OCI-LY7 (cell line): Measurements from ENCODE around the gene PRPF8. TPM values are rescaled to one million over a fixed set of nuclear protein-coding genes. Genes with fewer than 3 reads are reported as not detected.

Experiments used
- BruUV-seq: library from RNA; stranded (reverse); fragments of 400-500 nt; replicated peaks from 2 replicates; lab custom pipeline; 2021; lab: Mats Ljungman, UMichigan
- CTCF ChIA-PET: fragments of 300-600 bp; sonication (Branson Sonifier 250); formaldehyde crosslinking; loops from one replicate; lab custom pipeline; 2022; ENCODE audit warnings: antibody characterized with exemption; ENCODE audit not compliant: unreplicated experiment; lab: Charles Lee
- POLR2A ChIA-PET: fragments of 300-600 bp; sonication (Branson Sonifier 250); formaldehyde crosslinking; loops from one replicate; lab custom pipeline; 2022; ENCODE audit warnings: antibody characterized with exemption; lab: Charles Lee
- DNase-seq: peaks from one replicate; pipeline ENCODE4 v3.0.0-alpha.2; 2015; ENCODE audit warnings: low spot score
- H2AFZ ChIP-seq: fragments of 200-600 bp; sonication (generic), shearing (Covaris generic); 2 replicates; pipeline ENCODE4 v1.6.1; 2014; ENCODE audit warnings: mild to moderate bottlenecking, antibody characterized with exemption, low read length, moderate library complexity
- H3K27ac ChIP-seq: fragments of 200-600 bp; sonication (generic); 2 replicates; pipeline ENCODE4 v1.5.1; 2014; ENCODE audit warnings: mixed run types, low read depth, mild to moderate bottlenecking, moderate library complexity, low read length, inconsistent platforms; ENCODE audit not compliant: poor library complexity, severe bottlenecking
- H3K36me3 ChIP-seq: fragments of 200-600 bp; sonication (generic); 2 replicates; pipeline ENCODE4 v1.6.1; 2014; ENCODE audit warnings: mild to moderate bottlenecking, antibody characterized with exemption, low read length, moderate library complexity, mixed read lengths; ENCODE audit not compliant: insufficient read depth
- H3K4me1 ChIP-seq: fragments of 200-600 bp; sonication (generic); 2 replicates; pipeline ENCODE4 v1.5.1; 2014; ENCODE audit warnings: mild to moderate bottlenecking, low read length; ENCODE audit not compliant: insufficient read depth, poor library complexity, severe bottlenecking
- H3K4me2 ChIP-seq: fragments of 200-600 bp; sonication (generic); 2 replicates; pipeline ENCODE4 v1.6.1; 2014; ENCODE audit warnings: mild to moderate bottlenecking, low read length
- H3K4me3 ChIP-seq: fragments of 200-600 bp; sonication (generic); 2 replicates; pipeline ENCODE4 v1.5.1; 2014; ENCODE audit warnings: mild to moderate bottlenecking, low read depth, low read length; ENCODE audit not compliant: poor library complexity, severe bottlenecking
- H3K79me2 ChIP-seq: fragments of 200-600 bp; sonication (generic); 2 replicates; pipeline ENCODE4 v1.6.1; 2016; ENCODE audit warnings: low read depth, mild to moderate bottlenecking, low read length, moderate library complexity, mixed read lengths; ENCODE audit not compliant: insufficient read depth
- H3K9me2 ChIP-seq: fragments of 200-600 bp; sonication (generic); 2 replicates; pipeline ENCODE4 v1.6.1; 2016; ENCODE audit warnings: mild to moderate bottlenecking, low read length, mixed read lengths; ENCODE audit not compliant: insufficient read depth
- H3K9me3 ChIP-seq: fragments of 200-600 bp; sonication (generic); 2 replicates; pipeline ENCODE4 v1.6.1; 2014; ENCODE audit warnings: mild to moderate bottlenecking, mixed run types, low read length, mixed read lengths
- H4K20me1 ChIP-seq: fragments of 200-600 bp; sonication (generic); 2 replicates; pipeline ENCODE4 v1.6.1; 2014; ENCODE audit warnings: mild to moderate bottlenecking, antibody characterized with exemption, low read length, moderate library complexity, mixed read lengths; ENCODE audit not compliant: insufficient read depth
- CTCF ChIP-seq: fragments of 200-600 bp; sonication (generic); conservative IDR thresholded peaks from 2 replicates; pipeline ENCODE4 v1.5.1; 2014; ENCODE audit warnings: mild to moderate bottlenecking, antibody characterized with exemption, low read length, moderate library complexity, mixed read lengths
- EZH2phosphoT487 ChIP-seq: fragments of 200-600 bp; sonication (generic); IDR thresholded peaks from 2 replicates; pipeline ENCODE4 v1.6.1; 2018; ENCODE audit warnings: low read depth, borderline replicate concordance, mild to moderate bottlenecking, mixed run types, antibody characterized with exemption, low read length, moderate library complexity, mixed read lengths
- intact Hi-C: fragments of 100-400 bp; cut with micrococcal nuclease; formaldehyde crosslinking; loops from one replicate; pipeline ENCODE4 v1.10.0; 2022; ENCODE audit not compliant: unreplicated experiment
- total RNA-seq, 2 experiments: library from RNA; depleted of rRNA in 1 of 2; stranded (reverse); fragments of >200 nt in 1 of 2; shearing (Covaris generic) in 1 of 2; gene quantifications; 2 replicates each; pipeline ENCODE4 v1.2.3, GENCODE V29; 2014 to 2022

Gene PRPF8
- total RNA-seq, 2 experiments from 2014 or later = 162 to 427 TPM

- intact Hi-C loops = no loop called here
- H3K4me3 ChIP-seq = no peak overlapping the region
- no TSS peak for BruUV-seq
- H3K9me2 ChIP-seq = no peaks in the 10 kb centered on the region
- CTCF ChIA-PET = interaction anchor here (0.5 kb wide), 1 partner anchor 61 kb away, joined by 4 read pairs; no protein-coding TSS in a partner anchor
- H3K79me2 ChIP-seq = no peaks in the 10 kb centered on the region
- H3K4me1 ChIP-seq = peaks cover 24% of the 10 kb centered on the region
- no peak for DNase-seq
- no peaks in the 10 kb centered on the region for H4K20me1 ChIP-seq
- H2AFZ ChIP-seq = no peak overlapping the region
- POLR2A ChIA-PET = no interaction called here
- no peaks in the 10 kb centered on the region for H3K9me3 ChIP-seq
- TF ChIP-seq EZH2phosphoT487 = no peak
- no peak for TF ChIP-seq CTCF
- H3K36me3 ChIP-seq = no peaks in the 10 kb centered on the region
- H3K4me2 ChIP-seq = no peak overlapping the region
- H3K27ac ChIP-seq = no peak overlapping the region
Observed at GRCh38 chr17:1635675-1636465, 48.8 kb downstream of the PRPF8 start.

GRCh38 chr17:1634841-1635650 is 49.6 kb downstream of the PRPF8 start:
- Histone ChIP-seq H3K4me3 (no peak overlapping the region), H4K20me1 (no peaks in the 10 kb centered on the region), H3K4me2 (no peak overlapping the region), H3K36me3 (no peaks in the 10 kb centered on the region), H2AFZ (no peak overlapping the region), H3K79me2 (no peaks in the 10 kb centered on the region), H3K9me2 (no peaks in the 10 kb centered on the region), H3K9me3 (no peaks in the 10 kb centered on the region), H3K27ac (no peak overlapping the region), H3K4me1 (peaks cover 32% of the 10 kb centered on the region)
- no peak for DNase-seq
- intact Hi-C loops = no loop called here
- POLR2A ChIA-PET = no interaction called here
- no TSS peak for BruUV-seq
- CTCF ChIA-PET = interaction anchor here (0.5 kb wide), 1 partner anchor 60 kb away, joined by 4 read pairs; no protein-coding TSS in a partner anchor
- TF ChIP-seq CTCF = no peak
- TF ChIP-seq EZH2phosphoT487 = no peak
